GM12878 (cell line): ENCODE measurements around the gene CNR1. TPM values are rescaled to one million over a fixed set of nuclear protein-coding genes. Genes with fewer than 3 reads are reported as not detected.

Source experiments
- ATAC-seq: fragments of 200-7000 bp; cut with Tn5 transposase; 3 replicates; pipeline ENCODE4 v1.9.1; 2020; ENCODE audit warnings: mild to moderate bottlenecking, moderate library complexity
- BruUV-seq: library from RNA; stranded (reverse); fragments of 400-500 nt; replicated peaks from 2 replicates; lab custom pipeline; 2021; lab: Mats Ljungman, UMichigan
- CTCF ChIA-PET: fragments of 300-600 bp; sonication (Branson Sonifier 250); formaldehyde crosslinking; extraction: SDS; loops from one replicate; lab custom pipeline; 2021; ENCODE audit warnings: inconsistent platforms; lab: Yijun Ruan, JAX
- POLR2A ChIA-PET: fragments of 350-600 bp; formaldehyde crosslinking; extraction: SDS; loops from one replicate; lab custom pipeline; 2021; ENCODE audit warnings: inconsistent platforms; lab: Charles Lee
- RAD21 ChIA-PET: fragments of 300-600 bp; sonication (Branson Sonifier 250); formaldehyde crosslinking; loops from one replicate; lab custom pipeline; 2023; ENCODE audit warnings: antibody characterized with exemption; ENCODE audit not compliant: unreplicated experiment; lab: Charles Lee
- SMC1A ChIA-PET: fragments of 300-600 bp; sonication (Branson Sonifier 250); formaldehyde crosslinking; loops from one replicate; lab custom pipeline; 2023; ENCODE audit not compliant: unreplicated experiment, uncharacterized antibody; lab: Charles Lee
- DNase-seq: peaks from one replicate; pipeline ENCODE4 v3.0.0-alpha.2; 2011; ENCODE audit warnings: low read depth, low spot score
- FAIRE-seq: peaks from 3 replicates; lab custom pipeline; 2011; peaks lifted over from hg19 to GRCh38; lab: Jason Lieb, UNC
- H2AFZ ChIP-seq: 2 replicates; pipeline ENCODE4 v1.6.0; 2011; ENCODE audit warnings: low read depth, low read length, control low read depth; ENCODE audit not compliant: control insufficient read depth
- H3K27ac ChIP-seq: 2 replicates; pipeline ENCODE4 v1.5.1; 2011; ENCODE audit warnings: control low read depth; ENCODE audit not compliant: control insufficient read depth, insufficient read depth
- H3K27me3 ChIP-seq, 2 experiments: replicated peaks in 1 of 2; 2 replicates each; pipeline versions ENCODE4 v1.6.0 to v1.6.1; 2011; ENCODE audit warnings: low read length in 1 of 2; ENCODE audit not compliant: control insufficient read depth in 2 of 2, insufficient read depth in 2 of 2
- H3K36me3 ChIP-seq, 2 experiments: 2 replicates each; pipeline ENCODE4 v1.5.1; 2011; ENCODE audit warnings: low read length in 1 of 2; ENCODE audit not compliant: control insufficient read depth in 2 of 2, insufficient read depth in 2 of 2
- H3K4me1 ChIP-seq: 2 replicates; pipeline ENCODE4 v1.6.1; 2011; ENCODE audit warnings: mild to moderate bottlenecking, low read length, moderate library complexity, mixed read lengths; ENCODE audit not compliant: control insufficient read depth, insufficient read depth
- H3K4me2 ChIP-seq: 2 replicates; pipeline ENCODE4 v1.6.0; 2011; ENCODE audit warnings: control low read depth; ENCODE audit not compliant: control insufficient read depth, insufficient read depth
- H3K4me3 ChIP-seq: fragments of 200-600 bp; sonication (generic); 2 replicates; pipeline ENCODE4 v1.5.1; 2016
- H3K79me2 ChIP-seq: 2 replicates; pipeline ENCODE4 v1.6.0; 2011; ENCODE audit warnings: low read length; ENCODE audit not compliant: control insufficient read depth, insufficient read depth
- H3K9ac ChIP-seq: 2 replicates; pipeline ENCODE4 v1.8.0; 2011; ENCODE audit warnings: low read length, control low read depth, mixed read lengths; ENCODE audit not compliant: control insufficient read depth, insufficient read depth
- H3K9me3 ChIP-seq: replicated peaks from 3 replicates; pipeline ENCODE4 v1.5.1; 2011; ENCODE audit warnings: mild to moderate bottlenecking, low read length; ENCODE audit not compliant: control insufficient read depth, insufficient read depth
- H4K20me1 ChIP-seq: 2 replicates; pipeline ENCODE4 v1.6.0; 2011; ENCODE audit not compliant: control insufficient read depth, insufficient read depth
- CHD4 ChIP-seq: fragments of 200-600 bp; sonication (generic); IDR thresholded peaks from 2 replicates; pipeline ENCODE4 v1.6.1; 2016; ENCODE audit warnings: mild to moderate bottlenecking
- MLLT1 ChIP-seq: fragments of 450-650 bp; IDR thresholded peaks from 2 replicates; pipeline ENCODE4 v1.6.1; 2016; ENCODE audit warnings: mild to moderate bottlenecking
- NBN ChIP-seq: fragments of 450-650 bp; IDR thresholded peaks from 2 replicates; pipeline ENCODE4 v1.6.1; 2016
- NFIC ChIP-seq: IDR thresholded peaks from 2 replicates; pipeline ENCODE4 v1.6.1; 2012; ENCODE audit warnings: low read depth, mild to moderate bottlenecking, inconsistent platforms, low read length, moderate library complexity
- RAD21 ChIP-seq: IDR thresholded peaks from 2 replicates; pipeline ENCODE4 v1.6.1; 2011; ENCODE audit warnings: mild to moderate bottlenecking, low read depth, low read length, moderate library complexity; ENCODE audit not compliant: insufficient read depth
- RCOR1 ChIP-seq: conservative IDR thresholded peaks from 2 replicates; pipeline ENCODE4 v1.6.1; 2012; ENCODE audit warnings: low read depth, low read length, improper control_type of control experiment
- RELA ChIP-seq: fragments of 450-650 bp; IDR thresholded peaks from 2 replicates; pipeline ENCODE4 v1.8.0; 2014; ENCODE audit warnings: borderline replicate concordance; ENCODE audit not compliant: partially characterized antibody
- SMAD5 ChIP-seq: IDR thresholded peaks from 2 replicates; pipeline ENCODE4 v1.6.1; 2016; ENCODE audit warnings: antibody characterized with exemption, low read depth
- SRF ChIP-seq, 2 experiments: IDR thresholded peaks; 2 replicates each; pipeline ENCODE4 v1.6.1; 2011; ENCODE audit warnings: low read depth in 2 of 2, low read length in 2 of 2, mild to moderate bottlenecking in 1 of 2, moderate library complexity in 1 of 2
- ZBTB4 ChIP-seq: fragments of 450-650 bp; formaldehyde crosslinking; IDR thresholded peaks from 2 replicates; pipeline ENCODE4 v1.4.0; 2022; ENCODE audit warnings: mild to moderate bottlenecking, moderate library complexity
- WGBS: methylation state at CpG from one replicate; pipeline ENCODE4 v1.1.6; 2016; ENCODE audit warnings: low lambda C conversion rate; ENCODE audit not compliant: insufficient replicate concordance, insufficient coverage; ENCODE audit errors: missing lambda C conversion rate; 5-methylcytosine and 5-hydroxymethylcytosine counted together
- in situ Hi-C: fragments of 300-500 bp; cut with MboI; formaldehyde crosslinking; loops from 9 replicates; pipeline ENCODE4 v1.14.3; 2018; ENCODE audit warnings: mixed read lengths
- intact Hi-C: fragments of 100-400 bp; cut with micrococcal nuclease; formaldehyde crosslinking; loops from one replicate; pipeline ENCODE4 v1.14.2; 2022; ENCODE audit not compliant: unreplicated experiment
- polyA plus RNA-seq, 11 experiments: library from polyadenylated mRNA; depleted of rRNA in 4 of 11; unstranded in 6 of 11; stranded (reverse) in 5 of 11; fragments of >200 nt; fragmentation: Nextera tagmentation in 4 of 11; fragmentation: Illumina TruSeq in 1 of 11; extraction: Ambion mirVana in 4 of 11; extraction: Trizol in 1 of 11; gene quantifications; 1 replicate in 1 of 11; 2 replicates in 10 of 11; pipeline versions ENCODE4 v1.2.1 to v1.2.3, GENCODE V29; 2011 to 2016; ENCODE audit warnings: inconsistent platforms in 2 of 11, missing spikeins in 2 of 11, low read depth in 1 of 11
- total RNA-seq, 4 experiments: library from RNA; depleted of rRNA in 3 of 4; stranded (reverse); fragments of >200 nt in 3 of 4; fragmentation: Illumina TruSeq in 1 of 4; extraction: Trizol in 1 of 4; gene quantifications; 2 replicates each; pipeline versions ENCODE4 v1.2.1 to v1.2.3, GENCODE V29; 2013 to 2021
- TF ChIP-seq, protein P1 (sequence below): IDR thresholded peaks from 2 replicates; pipeline ENCODE4 v1.6.1; 2012; ENCODE audit warnings: low read depth, low read length, improper control_type of control experiment
- TF ChIP-seq, protein P2 (sequence below): IDR thresholded peaks from 2 replicates; pipeline ENCODE4 v1.6.1; 2011; ENCODE audit warnings: mild to moderate bottlenecking, low read depth, low read length, moderate library complexity; ENCODE audit not compliant: insufficient replicate concordance

The CNR1 gene
- total and polyA plus RNA-seq, 10 of the 15 experiments (the other 5 are each of a cell fraction or from before 2014, with no cell fraction given): 2.2 to 15.4 (median 8.5) TPM

- no TSS peak for BruUV-seq
- Histone ChIP-seq H4K20me1 (no peaks in the 10 kb centered on the region), H3K4me3 (peak overlapping the region; percentile 94), H3K4me1 (no peaks in the 10 kb centered on the region), H3K9ac (peak overlapping the region; percentile 65), H3K27me3 (0 out of 4 replicates have a peak, but pooled peaks cover 0 to 6% of the 10 kb centered on the region in 2 experiments), H2AFZ (peak overlapping the region; percentile 87), H3K4me2 (peak overlapping the region; percentile 95), H3K79me2 (no peaks in the 10 kb centered on the region; the same call in 1 of the 2 replicates), H3K9me3 (no peaks in the 10 kb centered on the region), H3K36me3 (no peaks in the 10 kb centered on the region), H3K27ac (no peak overlapping the region)
- ChIA-PET POLR2A (interaction anchor here (0.6 to 1.6 kb wide), 8 partner anchors 9 to 915 kb away, joined by 3 to 7 read pairs (median 3); partner anchors contain the start of gene PNRC1), CTCF (interaction anchor here (0.6 to 3.8 kb wide), 24 partner anchors 9 to 775 kb away, joined by 3 to 50 read pairs (median 3); no protein-coding TSS in a partner anchor), SMC1A (interaction anchor here (0.6 to 3.9 kb wide), 40 partner anchors 9 to 772 kb away, joined by 3 to 34 read pairs (median 4); no protein-coding TSS in a partner anchor), RAD21 (interaction anchor here (0.6 to 3.9 kb wide), 32 partner anchors 10 to 772 kb away, joined by 3 to 39 read pairs (median 4); partner anchors contain the start of gene AKIRIN2)
- peak; percentile 12 for ATAC-seq
- FAIRE-seq: no peak
- 4% methylated on average over 18 of the region's 18 CpGs for WGBS
- no peak for DNase-seq
- in situ Hi-C loops: loop anchor here (5.0 kb wide), 1 partner anchor 233 kb away; no protein-coding TSS in a partner anchor
- intact Hi-C loops: loop anchor here (2.0 to 10.0 kb wide), 5 partner anchors 22 to 707 kb away; partner anchors contain the start of gene AKIRIN2
- TF ChIP-seq RCOR1 (no peak), MLLT1 (peak; percentile 44; the same call in 1 of the 2 replicates), SRF (IDR thresholded peaks at IDR 0.05; ENCODE audit: low read depth in 2 of 2, low read length in 2 of 2) (no peak), CHD4 (no peak), NBN (0 out of 2 replicates have a peak, but pooled peaks have one; percentile 32), SMAD5 (0 out of 2 replicates have a peak, but pooled peaks have one; percentile 27), RAD21 (no peak), NFIC (no peak), ZBTB4 (no peak), RELA (no peak)
- TF ChIP-seq, protein P1, sequence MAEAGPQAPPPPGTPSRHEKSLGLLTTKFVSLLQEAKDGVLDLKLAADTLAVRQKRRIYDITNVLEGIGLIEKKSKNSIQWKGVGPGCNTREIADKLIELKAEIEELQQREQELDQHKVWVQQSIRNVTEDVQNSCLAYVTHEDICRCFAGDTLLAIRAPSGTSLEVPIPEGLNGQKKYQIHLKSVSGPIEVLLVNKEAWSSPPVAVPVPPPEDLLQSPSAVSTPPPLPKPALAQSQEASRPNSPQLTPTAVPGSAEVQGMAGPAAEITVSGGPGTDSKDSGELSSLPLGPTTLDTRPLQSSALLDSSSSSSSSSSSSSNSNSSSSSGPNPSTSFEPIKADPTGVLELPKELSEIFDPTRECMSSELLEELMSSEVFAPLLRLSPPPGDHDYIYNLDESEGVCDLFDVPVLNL: no peak
- TF ChIP-seq, protein P2, sequence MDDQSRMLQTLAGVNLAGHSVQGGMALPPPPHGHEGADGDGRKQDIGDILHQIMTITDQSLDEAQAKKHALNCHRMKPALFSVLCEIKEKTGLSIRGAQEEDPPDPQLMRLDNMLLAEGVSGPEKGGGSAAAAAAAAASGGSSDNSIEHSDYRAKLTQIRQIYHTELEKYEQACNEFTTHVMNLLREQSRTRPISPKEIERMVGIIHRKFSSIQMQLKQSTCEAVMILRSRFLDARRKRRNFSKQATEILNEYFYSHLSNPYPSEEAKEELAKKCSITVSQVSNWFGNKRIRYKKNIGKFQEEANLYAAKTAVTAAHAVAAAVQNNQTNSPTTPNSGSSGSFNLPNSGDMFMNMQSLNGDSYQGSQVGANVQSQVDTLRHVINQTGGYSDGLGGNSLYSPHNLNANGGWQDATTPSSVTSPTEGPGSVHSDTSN: no peak
Measured at GRCh38 chr6:88165087-88165843, 882 bp downstream of the CNR1 start.
